IMR-90 (cell line): ENCODE measurements around the gene TMCC3. TPM values are rescaled to one million over a fixed set of nuclear protein-coding genes. Genes with fewer than 3 reads are reported as not detected.

Experiments used
- ATAC-seq: fragments of 200-7000 bp; cut with Tn5 transposase; 2 replicates; pipeline ENCODE4 v1.9.1; 2020; ENCODE audit warnings: low read depth, mild to moderate bottlenecking, moderate library complexity
- BruUV-seq: library from RNA; stranded (reverse); fragments of 400-500 nt; replicated peaks from 2 replicates; lab custom pipeline; 2021; lab: Mats Ljungman, UMichigan
- CTCF ChIA-PET: fragments of 300-600 bp; formaldehyde crosslinking; extraction: SDS; loops from one replicate; lab custom pipeline; 2021; ENCODE audit warnings: antibody characterized with exemption; lab: Yijun Ruan, JAX
- POLR2A ChIA-PET: fragments of 300-600 bp; sonication (Branson Sonifier 250); formaldehyde crosslinking; loops from one replicate; lab custom pipeline; 2022; ENCODE audit warnings: antibody characterized with exemption; ENCODE audit not compliant: unreplicated experiment; lab: Charles Lee
- DNase-seq: peaks from one replicate; pipeline ENCODE4 v3.0.0; 2013
- H2AFZ ChIP-seq: replicated peaks from 2 replicates; pipeline ENCODE3; 2013; ENCODE audit warnings: low read length, mild to moderate bottlenecking; ENCODE audit not compliant: poor library complexity
- H2AK5ac ChIP-seq: 2 replicates; pipeline ENCODE4 v1.6.1; 2013; ENCODE audit warnings: low read depth, low read length, inconsistent platforms
- H2AK9ac ChIP-seq: replicated peaks from 2 replicates; pipeline ENCODE3; 2013; ENCODE audit warnings: mild to moderate bottlenecking, low read depth, low read length, moderate library complexity; ENCODE audit not compliant: poor library complexity
- H2BK120ac ChIP-seq: 2 replicates; pipeline ENCODE4 v1.6.1; 2013; ENCODE audit warnings: low read depth, low read length, inconsistent platforms
- H2BK15ac ChIP-seq: 3 replicates; pipeline ENCODE4 v1.6.1; 2013; ENCODE audit warnings: low read depth, low read length, inconsistent platforms
- H2BK20ac ChIP-seq: 2 replicates; pipeline ENCODE4 v1.6.1; 2013; ENCODE audit warnings: low read depth, mild to moderate bottlenecking, inconsistent platforms, low read length, moderate library complexity
- H2BK5ac ChIP-seq: 2 replicates; pipeline ENCODE4 v1.6.1; 2013; ENCODE audit warnings: mild to moderate bottlenecking, low read depth, low read length, inconsistent platforms; ENCODE audit not compliant: poor library complexity, severe bottlenecking
- H3K14ac ChIP-seq: replicated peaks from 2 replicates; pipeline ENCODE4 v1.6.1; 2013; ENCODE audit warnings: low read depth, low read length, inconsistent platforms
- H3K18ac ChIP-seq: 2 replicates; pipeline ENCODE4 v1.6.1; 2013; ENCODE audit warnings: low read depth, low read length, control low read depth
- H3K23ac ChIP-seq: 2 replicates; pipeline ENCODE4 v1.6.1; 2013; ENCODE audit warnings: low read depth, low read length, inconsistent platforms
- H3K27ac ChIP-seq: 2 replicates; pipeline ENCODE4 v1.5.1; 2013; ENCODE audit warnings: mild to moderate bottlenecking, control low read depth, low read length; ENCODE audit not compliant: insufficient read depth
- H3K27me3 ChIP-seq: 2 replicates; pipeline ENCODE4 v1.6.1; 2013; ENCODE audit warnings: low read length; ENCODE audit not compliant: control insufficient read depth, insufficient read depth
- H3K36me3 ChIP-seq: 2 replicates; pipeline ENCODE4 v1.6.1; 2013; ENCODE audit warnings: low read length, mixed read lengths; ENCODE audit not compliant: control insufficient read depth, insufficient read depth
- H3K4ac ChIP-seq: 2 replicates; pipeline ENCODE4 v1.6.1; 2013; ENCODE audit warnings: low read depth, low read length, inconsistent platforms
- H3K4me1 ChIP-seq: 2 replicates; pipeline ENCODE4 v1.6.1; 2013; ENCODE audit warnings: low read length, mixed read lengths; ENCODE audit not compliant: control insufficient read depth, insufficient read depth
- H3K4me2 ChIP-seq: 2 replicates; pipeline ENCODE4 v1.6.1; 2013; ENCODE audit warnings: low read depth, mild to moderate bottlenecking, control low read depth, low read length, moderate library complexity
- H3K4me3 ChIP-seq: 2 replicates; pipeline ENCODE4 v1.5.1; 2013; ENCODE audit warnings: low read depth, mild to moderate bottlenecking, control low read depth, low read length, moderate library complexity; ENCODE audit not compliant: insufficient read depth
- H3K56ac ChIP-seq: 2 replicates; pipeline ENCODE4 v1.6.1; 2013; ENCODE audit warnings: low read length, inconsistent platforms; ENCODE audit not compliant: insufficient read depth; ENCODE audit errors: extremely low read depth
- H3K79me1 ChIP-seq, 2 experiments: 2 replicates each; pipeline ENCODE4 v1.6.1; 2013; ENCODE audit warnings: low read length in 2 of 2, inconsistent platforms in 1 of 2, low read depth in 1 of 2
- H3K9ac ChIP-seq: 2 replicates; pipeline ENCODE4 v1.6.1; 2013; ENCODE audit warnings: low read depth, low read length, control low read depth
- H3K9me1 ChIP-seq: 2 replicates; pipeline ENCODE4 v1.6.1; 2013; ENCODE audit warnings: low read length, inconsistent platforms; ENCODE audit not compliant: insufficient read depth
- H3K9me3 ChIP-seq: 2 replicates; pipeline ENCODE4 v1.6.1; 2013; ENCODE audit warnings: low read length; ENCODE audit not compliant: control insufficient read depth, insufficient read depth
- H4K20me1 ChIP-seq: 2 replicates; pipeline ENCODE4 v1.6.1; 2013; ENCODE audit warnings: low read length, inconsistent platforms; ENCODE audit not compliant: insufficient read depth
- H4K5ac ChIP-seq: 2 replicates; pipeline ENCODE4 v1.6.1; 2013; ENCODE audit warnings: mild to moderate bottlenecking, low read depth, low read length, control low read depth
- H4K8ac ChIP-seq, 2 experiments: 2 replicates each; pipeline ENCODE4 v1.6.1; 2013; ENCODE audit warnings: low read depth in 2 of 2, low read length in 2 of 2, control low read depth in 1 of 2, inconsistent platforms in 1 of 2
- H4K91ac ChIP-seq: 2 replicates; pipeline ENCODE4 v1.6.1; 2013; ENCODE audit warnings: low read depth, low read length, inconsistent platforms; ENCODE audit not compliant: insufficient read depth
- MAFK ChIP-seq: IDR thresholded peaks from 2 replicates; pipeline ENCODE4 v1.6.1; 2012; ENCODE audit warnings: low read depth, low read length, improper control_type of control experiment
- MAZ ChIP-seq: IDR thresholded peaks from 2 replicates; pipeline ENCODE4 v1.6.1; 2012; ENCODE audit warnings: low read depth, mild to moderate bottlenecking, low read length, improper control_type of control experiment, moderate library complexity, borderline replicate concordance
- RAD21 ChIP-seq: IDR thresholded peaks from 2 replicates; pipeline ENCODE4 v1.6.1; 2012; ENCODE audit warnings: low read length, improper control_type of control experiment
- RCOR1 ChIP-seq: IDR thresholded peaks from 2 replicates; pipeline ENCODE4 v1.6.1; 2012; ENCODE audit warnings: mild to moderate bottlenecking, low read length, improper control_type of control experiment; ENCODE audit not compliant: insufficient replicate concordance
- RFX5 ChIP-seq: IDR thresholded peaks from 2 replicates; pipeline ENCODE4 v1.8.0; 2012; ENCODE audit warnings: low read depth, mild to moderate bottlenecking, low read length, moderate library complexity
- WGBS, 2 experiments: methylation state at CpG; one replicate each; pipeline versions ENCODE4 v1.1.5 to v1.1.7; 2013; ENCODE audit warnings: missing lambda C conversion rate in 2 of 2; ENCODE audit not compliant: insufficient read length in 1 of 2; ENCODE audit errors: extremely low coverage in 2 of 2; 5-methylcytosine and 5-hydroxymethylcytosine counted together
- dilution Hi-C: fragments of 300-500 bp; cut with HindIII; formaldehyde crosslinking; loops from one replicate; pipeline ENCODE4 v1.14.3; 2018; ENCODE audit warnings: low sequenced_read_pairs; ENCODE audit not compliant: unreplicated experiment
- in situ Hi-C: fragments of 300-500 bp; cut with MboI; formaldehyde crosslinking; loops from 3 replicates; pipeline ENCODE4 v1.14.3; 2019; ENCODE audit warnings: low sequenced_read_pairs, inconsistent platforms, mixed read lengths
- intact Hi-C: fragments of 100-400 bp; cut with micrococcal nuclease; formaldehyde crosslinking; loops from 2 replicates; pipeline ENCODE4 v1.10.0; 2022
- polyA plus RNA-seq, 3 experiments: library from polyadenylated mRNA; depleted of rRNA; stranded (reverse); fragments of >200 nt; gene quantifications; 2 replicates each; pipeline ENCODE4 v1.2.3, GENCODE V29; 2012; ENCODE audit warnings: low replicate concordance in 1 of 3
- total RNA-seq: library from RNA; depleted of rRNA; stranded (reverse); fragments of >200 nt; gene quantifications from 2 replicates; pipeline ENCODE4 v1.2.3, GENCODE V29; 2012

Gene TMCC3
- total and polyA plus RNA-seq, 2 of the 4 experiments (the other 2 are of a cell fraction), result 0.14 to 0.36 TPM

DNA sequence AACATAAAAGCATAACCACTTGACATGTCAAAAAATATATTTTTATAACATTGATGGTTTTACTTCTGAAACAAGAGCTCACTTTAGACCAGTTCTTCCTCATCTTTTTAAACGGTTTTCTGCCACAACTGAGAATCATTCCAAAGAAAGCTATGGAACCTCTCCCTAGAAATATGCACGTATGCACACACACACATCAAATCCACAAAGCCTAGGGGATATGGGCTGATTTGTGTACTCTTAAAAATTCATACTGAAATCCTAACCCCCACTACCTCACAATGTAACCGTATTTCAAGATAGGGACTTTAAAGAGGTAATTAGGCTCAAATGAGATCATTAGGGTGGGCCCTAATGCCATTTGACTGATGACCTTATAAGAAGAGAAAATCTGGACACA is 19.3 kb downstream of the TMCC3 start:
- Histone ChIP-seq H3K27ac (no peak overlapping the region), H4K20me1 (no peaks in the 10 kb centered on the region), H3K18ac (no peak overlapping the region), H2AK9ac (no peak overlapping the region), H2BK120ac (no peak overlapping the region), H3K9me1 (no peaks in the 10 kb centered on the region), H3K56ac (no peak overlapping the region), H3K4me1 (no peaks in the 10 kb centered on the region), H3K27me3 (peaks cover 4% of the 10 kb centered on the region), H4K91ac (no peak overlapping the region), H3K14ac (no peak overlapping the region), H2BK15ac (no peak overlapping the region), H3K4me3 (no peak overlapping the region), H3K79me1 (no peaks in the 10 kb centered on the region), H3K4ac (no peak overlapping the region), H3K36me3 (no peaks in the 10 kb centered on the region), H3K23ac (no peak overlapping the region), H2BK20ac (no peak overlapping the region), H3K4me2 (no peak overlapping the region), H3K9ac (no peak overlapping the region), H3K9me3 (no peaks in the 10 kb centered on the region), H4K5ac (no peak overlapping the region), H4K8ac (no peak overlapping the region), H2BK5ac (no peak overlapping the region), H2AK5ac (no peak overlapping the region), H2AFZ (no peak overlapping the region)
- ATAC-seq, result no peak
- WGBS, 2 experiments, result no CpG with 5 or more reads among the region's 3 CpGs
- ChIA-PET POLR2A (no interaction called here), CTCF (no interaction called here)
- intact Hi-C loops (no loop called here), in situ Hi-C loops (no loop called here), dilution Hi-C loops (no loop called here)
- BruUV-seq, result no TSS peak
- no peak for DNase-seq
- TF ChIP-seq MAFK, result no peak
- no peak for TF ChIP-seq MAZ
- no peak for TF ChIP-seq RCOR1
- TF ChIP-seq RAD21, result no peak
- no peak for TF ChIP-seq RFX5
